ENCODE data around the gene TNS1. TPM values are rescaled to one million over a fixed set of nuclear protein-coding genes. Genes with fewer than 3 reads are reported as not detected.

TNS1 gene
- polyA plus RNA-seq, 1 of the 3 experiments (the other 2 are of a cell fraction), result 12.1 TPM

GRCh38 chr2:217827430-217828201, 175.2 kb downstream of the TNS1 start:
- POLR2A ChIA-PET, result no interaction called here
- Histone ChIP-seq H3K4me1 (ENCODE audit: control insufficient read depth in 1 of 2, insufficient read depth in 2 of 2, low read depth in 1 of 2, low read length in 1 of 2) (no peaks in the 10 kb centered on the region; a peak in 1 of 4 replicates), H3K4me3 (ENCODE audit: low read depth in 2 of 2, low read length in 1 of 2) (no peak overlapping the region), H3K79me2 (ENCODE audit: insufficient read depth) (peaks cover 5% of the 10 kb centered on the region; the same call in 1 of the 2 replicates), H3K27ac (ENCODE audit: low read depth in 2 of 2, low read length in 1 of 2) (no peak overlapping the region), H3K27me3 (ENCODE audit: insufficient read depth) (no peaks in the 10 kb centered on the region), H3K36me3 (replicated peaks in 1 of 2; ENCODE audit: control insufficient read depth in 1 of 2, insufficient read depth in 2 of 2, low read length in 1 of 2) (peaks cover 22 to 35% of the 10 kb centered on the region in 2 experiments), H3K9ac (no peak overlapping the region), H3K9me2 (no peaks in the 10 kb centered on the region), H3K4me2 (no peak overlapping the region), H4K20me1 (ENCODE audit: insufficient read depth) (peaks cover 28% of the 10 kb centered on the region), H3K9me3 (no peaks in the 10 kb centered on the region), H2AFZ (ENCODE audit: low read depth) (no peak overlapping the region), H3F3A (replicated peaks; ENCODE audit: insufficient read depth) (peaks cover 3% of the 10 kb centered on the region)
- CTCF ChIA-PET, result interaction anchor here (0.5 to 1.8 kb wide), 5 partner anchors 9 to 271 kb away, joined by 3 to 8 read pairs (median 5); no protein-coding TSS in a partner anchor
- TF ChIP-seq USF2 (IDR thresholded peaks at IDR 0.05; ENCODE audit: borderline replicate concordance, low read depth, low read length), result no peak
- TF ChIP-seq NRF1 (IDR thresholded peaks at IDR 0.05; ENCODE audit: low read depth, low read length), result no peak
- no peak for TF ChIP-seq SMC3 (IDR thresholded peaks at IDR 0.05; ENCODE audit: low read depth, low read length)
- TF ChIP-seq RFX5 (IDR thresholded peaks at IDR 0.05; ENCODE audit: low read length), result no peak
- no peak for TF ChIP-seq FOXJ3 (CRISPR knock-in tag; IDR thresholded peaks at IDR 0.05)
- no peak for TF ChIP-seq JUND (IDR thresholded peaks at IDR 0.05)
- no peak for TF ChIP-seq RCOR1 (IDR thresholded peaks at IDR 0.05; ENCODE audit: low read length)
- no peak for TF ChIP-seq SIN3A (IDR thresholded peaks at IDR 0.05; ENCODE audit: borderline replicate concordance, low read depth, low read length)
- TF ChIP-seq ELF1 (IDR thresholded peaks at IDR 0.05), result no peak
- no peak for TF ChIP-seq PBX3 (IDR thresholded peaks at IDR 0.05)
- TF ChIP-seq USF1 (IDR thresholded peaks at IDR 0.05; ENCODE audit: borderline replicate concordance, low read depth), result no peak
- no peak for TF ChIP-seq MAX (IDR thresholded peaks at IDR 0.05; ENCODE audit: low read depth)
- TF ChIP-seq TCF12 (IDR thresholded peaks at IDR 0.05), result no peak
- no peak for TF ChIP-seq EP300 (IDR thresholded peaks at IDR 0.05; ENCODE audit: borderline replicate concordance in 1 of 2, low read depth in 1 of 2, low read length in 1 of 2)
- TF ChIP-seq RXRA (IDR thresholded peaks at IDR 0.05; ENCODE audit: borderline replicate concordance, low read depth), result no peak
- 80% methylated on average over 5 of the region's 14 CpGs for WGBS (ENCODE audit: low lambda C conversion rate)
- no peak for DNase-seq
